Lower leg skin (tissue), 4 donors: ENCODE data around the gene KCNJ14. TPM values are rescaled to one million over a fixed set of nuclear protein-coding genes. Genes with fewer than 3 reads are reported as not detected.
A peak's percentile ranks its signal among the peaks of the same experiment; 100 is the strongest.

ENCODE experiments used
- DNase-seq, 2 donors: peaks; one replicate each; pipeline ENCODE4 v3.0.0-alpha.2; 2019; ENCODE audit warnings: low spot score in 2 of 2
- H3K4me3 ChIP-seq: fragments of 200-600 bp; sonication (generic); 2 replicates; pipeline ENCODE4 v1.5.1; 2017; ENCODE audit warnings: mild to moderate bottlenecking, low read depth; ENCODE audit not compliant: poor library complexity, severe bottlenecking
- POLR2A ChIP-seq, 2 donors: fragments of 450-650 bp; IDR thresholded peaks; one replicate each; pipeline ENCODE4 v1.6.1; 2016 to 2017; ENCODE audit warnings: antibody characterized with exemption in 2 of 2, mild to moderate bottlenecking in 1 of 2, moderate library complexity in 1 of 2
- WGBS, 2 donors: methylation state at CpG; one replicate each; pipeline ENCODE4 v1.1.5; 2018; 5-methylcytosine and 5-hydroxymethylcytosine counted together
- intact Hi-C: fragments of 100-400 bp; cut with DNase I; formaldehyde crosslinking; loops from one replicate; pipeline ENCODE4 v1.15.0; 2023; ENCODE audit warnings: low total_unique reads
- total RNA-seq, 4 donors: library from RNA; depleted of rRNA; stranded (reverse); fragments of >200 nt; gene quantifications; one replicate each; pipeline ENCODE4 v1.1.0, GENCODE V29; 2016
- TF ChIP-seq, protein P1 (sequence below), 3 donors: fragments of 450-650 bp; IDR thresholded peaks; one replicate each; pipeline ENCODE4 v1.5.1; 2016; ENCODE audit warnings: antibody characterized with exemption in 3 of 3, mild to moderate bottlenecking in 3 of 3, moderate library complexity in 2 of 3

The KCNJ14 gene
- total RNA-seq, 4 donors from 2014 or later: 0.86 to 4.7 (median 1.4) TPM

GRCh38 chr19:48428670-48429069 is 26.7 kb upstream of the KCNJ14 start:
- WGBS, 2 donors: 92 to 100% methylated on average over 1 of the region's 1 CpG
- no peak for DNase-seq
- TF ChIP-seq, protein P1, sequence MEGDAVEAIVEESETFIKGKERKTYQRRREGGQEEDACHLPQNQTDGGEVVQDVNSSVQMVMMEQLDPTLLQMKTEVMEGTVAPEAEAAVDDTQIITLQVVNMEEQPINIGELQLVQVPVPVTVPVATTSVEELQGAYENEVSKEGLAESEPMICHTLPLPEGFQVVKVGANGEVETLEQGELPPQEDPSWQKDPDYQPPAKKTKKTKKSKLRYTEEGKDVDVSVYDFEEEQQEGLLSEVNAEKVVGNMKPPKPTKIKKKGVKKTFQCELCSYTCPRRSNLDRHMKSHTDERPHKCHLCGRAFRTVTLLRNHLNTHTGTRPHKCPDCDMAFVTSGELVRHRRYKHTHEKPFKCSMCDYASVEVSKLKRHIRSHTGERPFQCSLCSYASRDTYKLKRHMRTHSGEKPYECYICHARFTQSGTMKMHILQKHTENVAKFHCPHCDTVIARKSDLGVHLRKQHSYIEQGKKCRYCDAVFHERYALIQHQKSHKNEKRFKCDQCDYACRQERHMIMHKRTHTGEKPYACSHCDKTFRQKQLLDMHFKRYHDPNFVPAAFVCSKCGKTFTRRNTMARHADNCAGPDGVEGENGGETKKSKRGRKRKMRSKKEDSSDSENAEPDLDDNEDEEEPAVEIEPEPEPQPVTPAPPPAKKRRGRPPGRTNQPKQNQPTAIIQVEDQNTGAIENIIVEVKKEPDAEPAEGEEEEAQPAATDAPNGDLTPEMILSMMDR (IDR thresholded peaks at IDR 0.05): no peak
- no peak for TF ChIP-seq POLR2A (IDR thresholded peaks at IDR 0.05)
- H3K4me3 ChIP-seq: no peak overlapping the region
- intact Hi-C loops: no loop called here

- no peak overlapping the region for H3K4me3 ChIP-seq
- 59 to 80% methylated on average over 8 of the region's 8 CpGs for WGBS, 2 donors
- intact Hi-C loops: no loop called here
- TF ChIP-seq, protein P1 (IDR thresholded peaks at IDR 0.05): no peak
- no peak for TF ChIP-seq POLR2A (IDR thresholded peaks at IDR 0.05)
- DNase-seq: no peak
These were observed 22.0 kb upstream of the KCNJ14 start for GRCh38 chr19:48433337-48433736.

DNA sequence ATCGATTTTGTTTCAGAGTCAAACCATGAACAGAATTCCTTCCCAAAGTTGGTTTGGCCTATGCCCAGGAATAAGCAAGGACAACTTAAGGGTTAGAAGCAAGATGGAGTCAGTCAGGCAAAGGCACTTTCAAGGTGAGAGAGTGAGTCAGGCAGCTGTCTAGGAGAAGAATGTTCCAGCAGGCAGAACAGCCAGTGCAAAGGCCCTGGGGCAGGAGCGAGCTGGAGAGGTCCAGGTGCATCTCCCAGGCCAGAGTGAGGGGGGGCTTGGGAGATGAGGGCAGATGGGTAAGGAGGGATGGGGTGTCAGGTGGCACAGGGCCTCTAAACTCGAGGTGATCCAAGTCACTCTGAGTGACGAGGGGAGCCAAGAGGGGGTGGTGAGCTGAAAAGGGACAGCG is 18.8 kb upstream of the KCNJ14 start:
- no peak for DNase-seq
- 91 to 94% methylated on average over 5 of the region's 5 CpGs for WGBS, 2 donors
- no peak overlapping the region for H3K4me3 ChIP-seq
- TF ChIP-seq POLR2A (IDR thresholded peaks at IDR 0.05): no peak
- TF ChIP-seq, protein P1 (IDR thresholded peaks at IDR 0.05): no peak
- intact Hi-C loops: no loop called here

GRCh38 chr19:48441360-48442050 is 13.9 kb upstream of the KCNJ14 start:
- TF ChIP-seq, protein P1 (IDR thresholded peaks at IDR 0.05): no peak
- no peak for TF ChIP-seq POLR2A (IDR thresholded peaks at IDR 0.05)
- no peak for DNase-seq
- H3K4me3 ChIP-seq: no peak overlapping the region
- 92 to 95% methylated on average over 11 to 20 of the region's 20 CpGs for WGBS, 2 donors
- intact Hi-C loops: loop anchor here (5.0 kb wide), 1 partner anchor 151 kb away; no protein-coding TSS in a partner anchor

DNA sequence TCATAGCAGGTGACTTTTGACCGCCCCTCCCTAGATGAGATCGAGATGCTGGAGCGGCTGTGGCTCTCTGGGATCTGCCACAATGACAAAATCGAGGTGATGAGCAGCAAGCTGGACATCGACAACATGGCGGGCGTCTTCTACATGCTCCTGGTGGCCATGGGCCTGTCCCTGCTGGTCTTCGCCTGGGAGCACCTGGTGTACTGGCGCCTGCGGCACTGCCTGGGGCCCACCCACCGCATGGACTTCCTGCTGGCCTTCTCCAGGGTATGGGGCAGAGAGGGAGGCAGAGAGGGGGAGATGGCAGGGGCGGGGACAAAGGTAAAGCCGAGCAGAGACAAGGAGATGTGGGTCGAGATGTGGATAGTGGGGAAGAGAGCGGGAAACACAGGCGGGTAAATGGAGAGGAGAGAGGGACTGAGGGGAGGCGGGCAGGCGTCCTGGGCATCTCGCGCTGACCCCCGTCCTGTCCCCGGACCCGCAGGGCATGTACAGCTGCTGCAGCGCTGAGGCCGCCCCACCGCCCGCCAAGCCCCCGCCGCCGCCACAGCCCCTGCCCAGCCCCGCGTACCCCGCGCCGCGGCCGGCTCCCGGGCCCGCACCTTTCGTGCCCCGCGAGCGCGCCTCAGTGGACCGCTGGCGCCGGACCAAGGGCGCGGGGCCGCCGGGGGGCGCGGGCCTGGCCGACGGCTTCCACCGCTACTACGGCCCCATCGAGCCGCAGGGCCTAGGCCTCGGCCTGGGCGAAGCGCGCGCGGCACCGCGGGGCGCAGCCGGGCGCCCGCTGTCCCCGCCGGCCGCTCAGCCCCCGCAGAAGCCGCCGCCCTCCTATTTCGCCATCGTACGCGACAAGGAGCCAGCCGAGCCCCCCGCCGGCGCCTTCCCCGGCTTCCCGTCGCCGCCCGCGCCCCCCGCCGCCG is 13.0 kb upstream of the KCNJ14 start:
- peak in 1 of 2 donors; percentile 83 for DNase-seq
- WGBS, 2 donors: 55 to 83% methylated on average over 32 to 60 of the region's 94 CpGs
- TF ChIP-seq, protein P1 (IDR thresholded peaks at IDR 0.05): no peak
- TF ChIP-seq POLR2A (IDR thresholded peaks at IDR 0.05): no peak
- no peak overlapping the region for H3K4me3 ChIP-seq
- intact Hi-C loops: loop anchor here (5.0 kb wide), 1 partner anchor 150 kb away; no protein-coding TSS in a partner anchor
